ENCODE results near the gene TFCP2. TPM values are rescaled to one million over a fixed set of nuclear protein-coding genes. Genes with fewer than 3 reads are reported as not detected.
A peak's percentile ranks its signal among the peaks of the same experiment; 100 is the strongest.

Gene TFCP2
- polyA plus RNA-seq, 10 donors = 35.9 to 46.3 (median 40.6) TPM

DNA sequence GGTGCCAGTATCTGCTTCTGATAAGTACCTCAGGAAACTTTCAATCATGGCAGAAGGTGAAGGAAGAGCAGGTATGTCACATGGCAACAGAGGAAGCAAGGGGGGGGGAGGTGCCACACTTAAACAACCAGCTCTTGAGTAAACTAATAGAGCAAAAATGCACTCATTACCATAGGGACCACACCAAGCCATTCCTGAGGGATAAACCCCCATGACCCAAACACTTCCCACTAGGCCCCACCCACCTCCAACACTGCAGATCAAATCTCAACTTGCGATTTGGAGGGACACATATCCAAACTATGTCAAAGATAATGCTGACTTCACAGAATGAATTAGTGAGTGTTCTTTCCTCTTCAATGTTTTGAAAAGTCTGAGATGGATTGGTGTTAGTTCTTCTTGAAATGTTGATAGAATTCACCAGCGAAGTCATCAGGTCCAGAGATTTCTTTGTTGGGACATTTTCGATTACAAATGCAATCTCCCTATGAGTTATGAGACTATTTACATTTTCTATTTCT is 16.6 kb downstream of the TFCP2 start:
- DNase-seq = no peak

DNA sequence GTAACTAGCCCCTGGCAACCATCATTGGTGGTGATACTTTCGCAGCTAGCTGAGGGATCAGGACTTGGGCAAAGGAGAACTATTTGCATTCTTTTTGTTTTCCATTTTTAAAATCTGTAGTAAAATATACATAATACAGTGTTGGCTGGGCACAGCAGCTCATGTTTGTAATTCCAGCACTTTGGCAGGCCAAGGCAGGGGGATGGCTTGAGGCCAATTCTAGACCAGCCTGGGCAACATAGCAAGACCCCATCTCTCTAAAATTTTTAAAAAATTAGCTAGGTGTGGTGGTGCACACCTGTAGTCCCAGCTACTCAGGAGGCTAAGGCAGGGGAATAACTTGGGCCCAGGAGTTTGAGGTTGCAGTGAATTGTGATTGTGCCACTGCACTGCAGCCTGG is 20.0 kb downstream of the TFCP2 start:
- DNase-seq = no peak

DNA sequence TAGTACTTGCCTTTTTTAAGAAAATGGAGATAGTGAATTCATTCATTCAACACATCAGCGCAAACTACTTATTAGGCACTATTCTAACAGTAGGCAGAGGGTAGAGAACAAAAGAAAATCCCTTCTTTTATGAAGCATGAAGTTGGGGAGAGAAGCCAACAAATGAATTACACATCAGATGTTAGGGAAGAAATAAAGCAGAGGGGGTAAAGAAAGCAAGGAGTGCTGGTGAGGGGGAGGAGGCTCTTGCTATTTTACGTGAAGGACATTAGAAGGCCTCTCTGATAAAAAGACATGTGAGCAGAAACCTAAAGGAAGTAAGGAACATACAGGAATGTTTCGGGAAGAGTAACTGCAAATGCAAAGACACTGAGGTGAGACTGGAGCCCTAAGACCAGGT is 22.2 kb downstream of the TFCP2 start:
- DNase-seq = no peak

DNA sequence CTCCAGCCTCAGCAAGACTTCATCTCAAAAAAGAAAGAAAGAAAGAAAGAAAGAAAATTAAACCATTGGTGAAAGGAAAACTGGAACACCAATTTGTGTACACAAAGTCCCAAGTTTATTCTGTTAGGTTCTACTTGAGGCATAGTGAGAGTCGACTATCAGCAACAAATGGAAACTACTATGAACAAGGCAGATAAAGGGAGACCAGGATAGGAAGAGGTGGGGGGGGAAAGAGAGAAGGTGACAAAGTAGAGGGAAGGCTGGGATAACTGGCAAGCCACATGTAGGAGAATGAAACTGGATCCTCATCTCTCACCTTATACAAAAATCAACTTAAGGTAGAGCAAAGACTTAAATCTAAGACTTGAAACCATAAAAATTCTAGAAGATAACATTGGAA is 25.6 kb downstream of the TFCP2 start:
- DNase-seq = no peak

DNA sequence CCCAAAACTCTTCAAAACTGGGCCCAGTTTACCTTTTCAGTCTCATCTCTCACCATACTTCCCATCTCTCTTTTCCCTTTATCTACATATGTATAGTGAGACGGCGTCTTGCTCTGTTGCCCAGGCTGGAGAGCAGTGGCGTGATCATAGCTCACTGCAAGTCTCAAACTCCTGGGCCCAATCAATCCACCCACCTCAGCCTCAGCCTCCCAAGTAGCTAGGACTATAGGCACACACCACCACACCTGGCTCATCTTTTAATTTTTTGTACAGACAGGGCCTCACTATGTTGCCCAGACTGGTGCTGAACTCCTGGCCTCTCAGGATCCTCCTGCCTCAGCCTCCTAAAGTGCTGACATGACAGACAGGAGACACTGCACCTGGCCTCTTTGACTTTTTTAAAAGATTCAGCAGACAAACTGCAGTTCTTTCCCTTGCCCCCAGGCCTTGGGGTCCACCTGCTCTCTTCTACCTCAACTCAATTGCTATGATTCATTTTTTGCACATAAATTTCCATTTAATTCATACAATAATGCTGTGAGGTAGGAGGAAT is 33.6 kb downstream of the TFCP2 start:
- DNase-seq = no peak

DNA sequence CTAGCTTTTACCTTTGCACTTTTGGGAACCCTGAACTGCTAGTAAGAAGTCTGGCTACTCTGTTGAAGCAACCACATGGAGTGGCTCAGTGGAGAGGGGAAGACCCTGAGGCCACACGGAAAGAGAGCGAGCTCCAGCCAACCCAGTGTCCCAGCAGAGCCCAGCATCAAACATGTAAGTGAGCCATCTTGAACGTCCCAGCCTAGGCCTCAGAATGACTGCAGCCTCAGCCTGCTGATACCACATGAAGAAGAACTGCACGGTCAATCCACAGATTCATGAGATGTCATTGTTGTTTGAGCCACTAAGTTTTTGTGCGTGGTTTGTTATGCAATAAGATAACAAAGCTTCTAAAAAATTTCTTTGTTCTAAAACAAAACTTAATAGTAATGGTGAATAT is 40.2 kb downstream of the TFCP2 start:
- DNase-seq = no peak

DNA sequence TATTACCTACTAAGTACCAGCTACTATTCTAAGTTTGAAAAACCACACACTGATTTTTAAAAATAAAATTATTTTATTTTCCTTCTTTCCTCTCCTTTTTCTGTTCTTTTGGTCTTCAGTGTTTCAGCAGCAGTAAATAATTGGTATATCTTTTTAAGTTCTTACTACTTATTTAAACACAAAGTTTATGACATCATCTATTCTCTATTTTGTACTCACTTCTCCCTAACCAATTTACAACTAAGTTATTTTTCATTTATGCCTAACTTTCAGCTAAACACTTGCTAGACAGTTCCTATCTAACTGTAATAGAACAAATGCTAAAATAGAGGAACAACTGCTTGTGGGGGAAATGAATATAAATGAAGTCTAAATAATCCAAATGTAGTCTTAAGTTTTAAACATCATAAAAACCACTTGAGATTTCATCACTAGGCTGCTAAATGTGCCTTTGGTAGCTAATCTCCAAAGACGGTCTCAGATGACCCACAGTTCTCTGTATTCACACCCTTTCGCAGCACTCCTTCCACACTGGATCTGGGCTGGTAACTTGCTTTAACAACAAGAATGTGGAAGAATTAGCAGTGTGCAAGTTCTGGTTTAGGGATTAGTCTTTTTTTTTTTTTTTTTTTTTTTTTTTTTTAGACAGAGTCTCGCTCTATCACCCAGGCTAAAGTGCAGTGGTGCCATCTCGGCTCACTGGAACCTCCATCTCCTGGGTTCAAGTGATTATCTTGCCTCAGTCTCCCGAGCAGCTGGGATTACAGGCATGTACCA is 41.0 kb downstream of the TFCP2 start:
- no peak for DNase-seq

DNA sequence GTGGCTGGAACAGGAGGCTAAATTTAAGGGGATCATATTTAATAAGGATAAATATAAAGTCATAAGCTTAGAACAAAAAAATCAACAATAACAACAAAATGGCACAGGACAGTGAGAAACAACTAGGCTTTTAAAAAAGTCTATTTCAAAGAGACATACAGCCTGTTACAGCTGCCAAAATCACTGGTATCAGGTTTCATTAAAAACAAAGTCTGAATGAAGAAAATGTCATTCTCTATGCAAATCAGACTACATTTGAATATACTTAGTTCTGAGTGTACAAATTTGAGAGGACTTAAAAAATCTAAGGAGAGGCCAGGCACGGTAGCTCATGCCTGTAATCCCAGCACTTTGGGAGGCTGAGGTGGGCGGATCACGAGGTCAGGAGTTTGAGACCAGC is 44.0 kb downstream of the TFCP2 start:
- peak in 1 of 3 donors; percentile 2 for DNase-seq

DNA sequence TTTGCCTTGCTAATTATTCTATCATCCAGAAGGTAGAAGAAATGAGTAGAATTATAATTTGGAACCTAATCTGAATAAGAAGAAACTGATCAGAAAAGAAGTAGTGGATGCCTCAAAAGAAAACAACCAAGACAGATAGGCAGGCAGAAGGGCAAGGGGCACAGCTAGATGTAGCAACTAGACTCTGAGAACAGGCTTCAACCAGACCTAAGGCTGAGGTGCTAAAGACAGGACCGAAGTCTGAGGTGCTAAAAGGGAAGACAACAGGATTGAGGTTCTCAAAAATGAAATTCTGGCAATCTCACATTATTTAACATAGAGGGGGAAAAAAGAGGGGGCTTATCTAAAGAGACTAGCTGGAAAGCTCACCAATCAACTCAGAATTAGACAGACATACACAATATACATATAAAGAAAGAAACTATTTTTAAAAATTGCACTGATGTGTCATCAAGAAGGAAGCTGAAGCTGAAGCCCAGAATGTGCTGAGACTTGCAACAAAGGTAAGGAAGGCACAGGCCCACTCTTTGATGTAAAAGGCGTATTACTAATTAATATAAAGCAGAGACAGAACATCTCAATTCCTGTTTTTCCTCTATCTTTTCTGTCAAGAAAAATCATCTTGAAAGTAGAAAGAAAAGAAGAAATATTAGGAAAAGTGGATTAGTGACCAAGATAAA is 45.7 kb downstream of the TFCP2 start:
- no peak for DNase-seq

DNA sequence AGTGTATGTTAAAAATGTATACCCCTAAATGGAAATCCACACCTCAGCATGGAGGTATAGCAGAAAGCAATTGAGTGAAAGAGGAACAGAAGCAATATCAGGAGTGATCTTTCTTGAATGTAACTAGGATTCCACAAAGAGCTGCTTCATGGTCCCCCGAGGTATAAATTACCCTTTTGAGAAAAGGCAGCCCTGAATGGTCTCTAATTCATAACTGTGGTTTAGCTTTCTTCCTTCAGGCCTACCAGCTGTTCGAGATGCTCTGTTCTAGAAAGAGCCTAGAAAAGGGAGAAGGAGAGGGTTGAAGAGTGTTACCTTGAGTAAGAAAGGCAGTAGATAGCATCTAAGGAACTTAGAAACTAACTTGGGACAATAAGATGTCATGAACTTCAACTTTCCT is 46.6 kb downstream of the TFCP2 start:
- no peak for DNase-seq

DNA sequence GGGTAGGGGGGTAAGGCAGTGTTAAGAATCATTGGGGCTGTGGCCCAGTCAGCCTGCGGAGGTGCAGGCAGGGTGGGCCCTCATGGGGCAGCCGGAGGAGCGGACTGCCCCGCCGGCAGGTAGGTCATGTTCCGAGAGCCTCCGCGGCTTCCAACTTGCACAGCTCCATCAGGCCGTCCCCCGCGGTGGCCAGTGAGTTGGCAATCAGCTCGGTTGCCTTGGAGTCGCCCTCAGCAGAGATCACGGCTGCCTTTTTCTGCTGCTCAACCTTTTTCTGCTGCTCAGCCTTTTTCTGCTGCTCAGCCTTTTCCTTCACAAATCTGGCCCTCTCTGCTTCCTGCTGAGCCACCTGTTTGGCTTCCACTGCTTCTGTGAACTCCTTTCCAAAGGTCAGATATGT is 48.4 kb downstream of the TFCP2 start:
- DNase-seq = no peak

DNA sequence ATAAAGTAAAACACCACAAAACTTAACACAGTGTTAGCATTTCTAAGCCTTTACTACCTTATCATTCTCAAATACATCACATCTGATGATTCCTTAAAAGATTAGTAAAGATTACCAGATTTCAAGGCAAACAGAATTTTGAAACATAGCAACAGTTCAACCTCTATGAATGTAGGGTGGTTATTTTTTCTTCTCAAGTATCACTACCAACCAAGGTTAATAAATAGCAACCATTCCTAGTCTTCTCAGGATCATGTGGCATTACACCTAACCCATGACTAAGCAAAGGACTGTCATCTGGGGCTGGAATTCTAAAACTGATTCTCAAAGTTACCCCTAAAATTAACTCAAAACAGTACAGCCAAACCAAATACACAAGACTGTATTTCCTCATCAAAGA is 50.1 kb downstream of the TFCP2 start:
- no peak for DNase-seq

DNA sequence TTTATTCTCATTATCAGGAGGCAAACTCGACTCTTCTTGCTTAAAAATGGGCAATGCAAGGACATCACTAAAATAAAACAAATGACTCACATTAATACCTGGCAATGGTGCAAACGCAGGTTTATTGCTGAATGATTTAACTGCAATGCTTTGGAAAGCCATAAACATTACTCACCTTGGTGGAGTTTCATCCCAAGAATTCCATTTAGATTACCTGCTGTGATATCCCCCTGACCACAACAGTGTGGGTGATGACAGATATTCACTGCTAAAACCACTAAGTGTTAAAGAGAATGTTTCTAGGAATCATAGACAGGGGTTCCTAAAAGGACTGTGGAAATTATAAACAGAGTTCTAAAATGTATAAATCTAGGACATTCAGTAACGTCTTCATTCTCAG is 54.2 kb downstream of the TFCP2 start:
- DNase-seq = peak in 1 of 3 donors; percentile 44

DNA sequence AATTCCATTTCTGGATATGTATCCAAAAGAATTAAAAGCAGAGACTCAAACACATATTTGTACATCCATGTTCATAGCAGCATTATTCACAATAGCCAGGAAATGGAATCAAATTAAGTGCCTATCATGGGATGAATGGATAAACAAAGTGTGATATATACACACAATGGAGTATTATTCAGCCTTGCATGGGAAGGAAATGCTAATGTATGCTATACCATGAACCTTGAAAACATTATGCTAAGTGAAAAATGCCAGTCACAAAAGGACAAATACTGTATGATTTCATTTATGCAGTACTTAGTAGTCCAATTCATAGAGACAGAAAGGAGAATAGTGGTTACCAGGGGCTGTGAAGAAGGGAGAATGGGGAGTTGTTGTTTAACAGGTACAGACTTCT is 57.4 kb downstream of the TFCP2 start:
- DNase-seq = no peak

DNA sequence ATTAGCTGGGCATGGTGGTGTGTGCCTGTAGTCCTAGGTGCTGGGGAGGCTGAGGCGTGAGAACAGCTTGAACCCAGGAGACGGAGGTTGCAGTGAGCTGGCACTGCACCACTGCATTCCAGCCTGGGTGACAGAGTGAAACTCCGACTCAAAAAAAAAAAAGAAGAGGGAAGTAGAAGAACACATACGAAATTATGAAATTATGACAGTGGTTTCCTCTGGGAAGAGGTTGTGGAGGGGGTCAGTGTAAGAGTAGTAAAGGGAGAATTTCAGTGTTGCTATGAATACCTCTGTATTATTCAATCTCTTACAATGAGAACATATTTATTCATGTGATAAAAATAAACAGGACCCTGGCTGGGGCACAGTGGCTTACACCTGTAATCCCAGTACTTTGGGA is 64.8 kb downstream of the TFCP2 start:
- DNase-seq = no peak

DNA sequence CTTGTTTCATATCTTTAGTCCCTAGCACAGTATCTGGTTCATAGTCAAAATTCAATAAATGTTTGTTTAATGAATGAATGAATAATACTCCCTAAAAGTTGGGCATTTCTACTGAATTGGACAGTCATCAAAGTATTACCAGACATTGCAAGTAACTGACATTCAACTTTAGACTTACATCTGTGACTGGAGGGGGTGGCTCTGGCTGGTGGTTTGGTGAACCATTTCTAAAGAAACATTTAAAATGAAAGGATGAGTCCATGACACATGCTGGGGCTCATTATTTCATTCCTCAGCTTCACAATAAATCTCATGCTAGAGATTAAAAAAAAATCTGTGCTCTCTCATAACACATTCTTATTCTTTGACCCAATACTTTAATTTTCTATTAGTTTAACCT is 69.0 kb downstream of the TFCP2 start:
- DNase-seq = no peak

DNA sequence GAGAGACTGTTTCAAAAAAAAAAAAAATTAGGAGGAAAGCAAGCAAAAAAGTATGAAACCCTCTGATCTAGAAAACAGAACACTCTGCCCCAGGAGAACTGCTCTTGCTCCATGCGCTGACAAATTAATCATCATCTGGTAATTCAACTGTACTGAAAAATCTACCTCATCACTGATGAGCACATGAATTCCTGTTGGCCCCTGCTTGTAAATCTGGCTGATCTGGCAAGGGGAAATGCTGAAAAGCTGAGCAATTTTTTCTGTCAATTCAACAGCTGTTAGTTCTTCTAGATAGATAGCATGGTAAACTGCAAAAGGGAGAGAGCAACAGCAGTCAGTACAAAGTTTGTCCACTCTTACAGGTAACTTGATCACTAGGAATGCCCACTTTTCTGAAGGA is 74.3 kb downstream of the TFCP2 start:
- no peak for DNase-seq

DNA sequence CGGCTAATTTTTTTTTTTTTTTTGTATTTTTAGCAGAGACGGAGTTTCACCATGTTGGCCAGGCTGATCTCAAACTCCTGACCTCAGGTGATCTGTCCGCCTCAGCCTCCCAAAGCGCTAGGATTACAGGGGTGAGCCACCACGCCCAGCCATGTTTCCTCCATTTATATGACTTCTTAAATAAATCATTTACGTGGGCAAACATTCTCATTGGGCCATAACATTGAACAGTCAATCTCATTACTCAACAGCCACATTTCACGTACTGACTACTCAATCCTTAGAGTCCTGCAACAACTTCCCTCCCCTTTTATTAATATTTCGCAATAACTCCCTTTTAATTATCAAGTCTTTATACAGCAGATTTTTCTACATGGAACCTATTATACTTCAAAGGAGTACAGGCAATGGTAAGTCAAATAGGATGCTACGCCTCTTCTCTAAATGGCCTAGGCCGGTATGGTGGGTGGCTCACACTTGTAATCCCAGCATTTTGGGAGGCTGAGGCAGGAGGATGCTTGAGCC is 82.2 kb downstream of the TFCP2 start:
- no peak for DNase-seq

DNA sequence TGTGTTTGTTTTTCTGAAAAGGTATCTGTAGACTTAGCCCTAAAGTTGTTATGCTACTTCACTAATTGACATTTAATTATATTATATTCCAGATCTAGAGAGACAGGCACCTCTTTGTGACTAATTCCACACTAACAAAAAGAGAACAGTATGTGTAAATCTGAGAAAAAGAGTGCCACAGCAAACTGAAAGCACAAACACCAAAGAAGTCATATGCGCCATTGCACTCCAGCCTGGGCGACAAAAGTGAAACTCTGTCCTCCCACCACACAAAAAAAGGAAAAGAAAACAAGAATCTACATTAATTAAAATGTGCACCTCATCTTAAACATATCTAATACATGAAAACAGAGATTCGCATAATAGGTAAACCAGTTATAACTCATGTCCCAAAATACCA is 85.1 kb downstream of the TFCP2 start:
- no peak for DNase-seq

DNA sequence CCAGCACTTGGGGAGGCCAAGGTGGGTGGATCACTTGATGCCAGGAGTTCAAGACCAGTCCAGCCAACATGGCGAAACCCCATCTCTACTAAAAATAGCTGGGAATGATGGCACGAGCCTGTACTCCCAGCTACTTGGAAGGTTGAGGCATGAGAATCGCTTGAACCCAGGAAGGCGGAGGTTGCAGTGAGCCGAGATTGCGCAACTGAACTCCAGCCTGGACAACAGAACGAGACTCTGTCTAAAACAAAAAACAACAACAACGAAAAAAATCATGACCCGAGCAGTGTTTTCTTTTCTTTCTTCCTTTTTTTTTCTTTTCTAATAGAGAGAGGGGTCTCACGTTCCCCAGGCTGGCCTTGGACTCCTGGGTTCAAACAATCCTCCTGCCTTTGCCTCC is 86.0 kb downstream of the TFCP2 start:
- DNase-seq = no peak

DNA sequence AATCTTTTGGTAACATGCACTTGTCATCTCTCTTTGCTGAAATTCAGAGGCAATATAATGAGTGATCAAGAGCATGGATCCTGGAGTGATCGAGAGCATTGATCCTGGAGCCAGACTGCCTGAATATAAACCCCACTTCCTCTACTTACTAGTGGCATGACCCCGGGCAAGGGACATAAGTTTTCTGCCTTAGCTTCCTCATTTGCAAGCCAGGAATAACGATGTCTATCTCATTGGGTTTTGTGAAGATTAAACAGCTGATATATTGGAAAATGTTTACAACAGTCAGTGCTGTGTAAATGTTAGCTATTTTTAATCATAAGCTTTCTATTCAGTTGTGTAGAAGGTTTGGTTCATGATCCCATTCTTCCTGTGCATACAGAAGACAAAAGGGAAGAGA is 87.2 kb downstream of the TFCP2 start:
- no peak for DNase-seq

DNA sequence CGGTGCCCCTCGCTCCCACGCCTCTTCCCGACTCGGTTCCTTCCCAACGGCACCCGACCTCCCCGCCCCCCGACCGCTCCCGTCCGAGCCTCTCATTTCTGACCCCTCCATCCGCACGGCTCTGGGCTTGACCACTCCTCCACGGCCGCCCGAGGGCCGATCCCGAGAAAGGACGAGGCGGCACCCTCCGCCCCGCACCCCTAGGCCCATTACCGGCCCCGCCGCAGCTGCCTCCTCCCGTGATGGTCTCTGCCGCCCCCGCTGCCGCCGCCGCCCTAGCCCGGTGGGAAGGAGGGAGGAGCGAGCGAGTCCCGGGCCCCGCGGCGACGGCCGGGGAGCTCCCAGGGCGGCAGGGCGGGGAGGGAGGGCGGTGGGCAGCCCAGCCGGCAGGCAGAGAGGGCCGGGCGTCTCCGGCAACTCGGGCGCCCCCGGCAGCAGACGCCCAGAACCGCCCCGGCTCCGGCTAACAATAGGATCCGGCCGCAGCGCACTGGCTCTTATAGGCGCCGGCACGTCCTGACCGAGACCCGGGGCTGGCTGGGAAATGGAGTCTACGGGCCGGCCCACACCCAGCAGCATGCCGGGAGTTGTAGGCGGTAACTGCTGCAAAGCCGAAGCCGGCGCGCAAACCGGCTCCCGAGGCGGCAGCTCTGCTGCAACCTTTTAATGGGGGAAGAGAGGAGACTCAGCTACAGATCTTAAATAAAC is 89.7 kb downstream of the TFCP2 start, which contains the start of gene CSRNP2:
CSRNP2 (minus strand) TSS at position 471 of the 708 bp plus-strand sequence. CDS start 7,035 bp downstream, outside the sequence.
- peak; percentile 95 to 98 (median 95) for DNase-seq

Data from muscle of back (tissue), 11 donors.